SH-SY5Y (cell line): ENCODE results near the gene TBC1D3B.

ENCODE experiments used
- GATA2 ChIP-seq: IDR thresholded peaks from 2 replicates; pipeline ENCODE4 v1.6.1; 2011; ENCODE audit warnings: mild to moderate bottlenecking, low read depth, low read length
- GATA3 ChIP-seq: IDR thresholded peaks from 2 replicates; pipeline ENCODE4 v1.6.1; 2011; ENCODE audit warnings: low read depth, mild to moderate bottlenecking, low read length, moderate library complexity

- TF ChIP-seq GATA2 (no peak), GATA3 (no peak)
Measured at GRCh38 chr17:36127911-36128310, 48.5 kb downstream of the TBC1D3B start.
